IPS DF 19.7 (cell line): ENCODE data around the gene IRAK3.
"Not testable (repeated sequence)": the region's sequence is repeated elsewhere in the genome, so short reads cannot be mapped to it uniquely, and the experiment has no call there.

Experiments used
- DNase-seq: peaks from one replicate; pipeline ENCODE4 v3.0.0-alpha.2; 2013; ENCODE audit warnings: low read depth, low spot score

IRAK3 gene

DNA sequence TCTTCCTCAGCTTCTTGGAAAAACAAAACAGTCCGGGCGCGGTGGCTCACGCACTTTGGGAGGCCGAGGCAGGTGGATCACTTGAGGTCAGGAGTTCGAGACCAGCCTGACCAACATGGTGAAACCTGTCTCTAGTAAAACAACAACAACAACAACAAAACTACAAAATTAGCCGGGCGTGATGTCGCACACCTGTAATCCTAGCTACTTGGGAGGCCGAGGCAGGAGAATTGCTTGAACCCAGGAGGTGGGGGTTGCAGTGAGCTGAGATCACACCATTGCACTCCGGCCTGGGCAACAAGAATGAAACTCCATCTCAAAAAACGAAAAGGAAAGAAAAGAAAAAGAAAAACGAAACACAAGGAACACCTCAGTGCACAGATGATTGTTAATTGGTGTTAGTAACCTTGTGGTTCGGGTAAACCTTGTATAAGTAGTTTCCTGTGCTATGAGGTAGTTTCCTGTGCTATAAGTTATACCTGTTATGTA is 114.3 kb downstream of the IRAK3 start:
- not testable (repeated sequence) for DNase-seq
